Endothelial cell of umbilical vein (primary cell): ENCODE data around the gene GLUD1.
"Not testable (repeated sequence)": the region's sequence is repeated elsewhere in the genome, so short reads cannot be mapped to it uniquely, and the experiment has no call there.

ENCODE experiments used
- EZH2 ChIP-seq: IDR thresholded peaks from 2 replicates; pipeline ENCODE4 v1.6.1; 2012; ENCODE audit warnings: borderline replicate concordance, low read depth, mild to moderate bottlenecking, moderate library complexity, low read length, inconsistent platforms; ENCODE audit not compliant: severe bottlenecking
- FOS ChIP-seq: IDR thresholded peaks from 2 replicates; pipeline ENCODE4 v1.6.1; 2011; ENCODE audit warnings: mild to moderate bottlenecking, low read length, moderate library complexity, borderline replicate concordance; ENCODE audit not compliant: insufficient read depth
- JUN ChIP-seq: IDR thresholded peaks from 2 replicates; pipeline ENCODE4 v1.6.1; 2011; ENCODE audit warnings: borderline replicate concordance, low read depth; ENCODE audit not compliant: insufficient read length, insufficient read depth
- MYC ChIP-seq: IDR thresholded peaks from one replicate; pipeline ENCODE4 v1.6.1; 2011; ENCODE audit warnings: mild to moderate bottlenecking, low read depth, low read length
- POLR2A ChIP-seq: IDR thresholded peaks from 2 replicates; pipeline ENCODE4 v1.6.1; 2012; ENCODE audit warnings: low read depth, mild to moderate bottlenecking, control low read depth, low read length
- POLR2AphosphoS5 ChIP-seq: IDR thresholded peaks from 2 replicates; pipeline ENCODE4 v1.6.1; 2012; ENCODE audit warnings: low read depth, mild to moderate bottlenecking, control low read depth, low read length, moderate library complexity; ENCODE audit not compliant: insufficient read depth
- TF ChIP-seq, protein P1 (sequence below), 2 donors: IDR thresholded peaks; 1 replicate in 1 of 2; 2 replicates in 1 of 2; pipeline ENCODE4 v1.5.1; 2011; ENCODE audit warnings: low read length in 2 of 2, mild to moderate bottlenecking in 2 of 2, moderate library complexity in 2 of 2, control low read depth in 1 of 2, inconsistent platforms in 1 of 2, low read depth in 1 of 2; ENCODE audit not compliant: insufficient read depth in 1 of 2; ENCODE audit errors: extremely low read depth in 1 of 2
- TF ChIP-seq, protein P2 (sequence below): IDR thresholded peaks from 2 replicates; pipeline ENCODE4 v1.6.1; 2011; ENCODE audit not compliant: insufficient read depth, insufficient read length

DNA sequence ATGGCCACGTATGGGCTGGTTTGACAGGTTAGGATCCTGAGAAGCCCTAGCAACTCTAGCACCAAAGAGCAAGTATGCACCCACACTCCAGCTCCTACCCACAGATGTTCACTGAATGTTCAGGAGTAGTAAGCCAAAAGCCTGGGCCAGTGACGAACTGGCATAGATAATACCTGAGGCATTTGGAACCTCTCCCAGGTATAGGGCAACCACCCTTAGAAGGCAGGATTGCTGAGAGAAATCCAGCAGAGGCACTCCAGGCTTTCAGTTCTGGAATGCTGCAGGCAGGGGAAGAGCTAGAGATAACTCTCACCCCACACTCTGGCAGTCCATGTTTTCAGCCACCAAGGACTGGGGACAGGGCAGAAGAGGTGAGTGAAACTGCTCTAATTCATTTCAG is 39.8 kb upstream of the GLUD1 start:
- not testable (repeated sequence) for TF ChIP-seq EZH2, POLR2A, MYC, POLR2AphosphoS5, FOS, JUN
- TF ChIP-seq, protein P1, sequence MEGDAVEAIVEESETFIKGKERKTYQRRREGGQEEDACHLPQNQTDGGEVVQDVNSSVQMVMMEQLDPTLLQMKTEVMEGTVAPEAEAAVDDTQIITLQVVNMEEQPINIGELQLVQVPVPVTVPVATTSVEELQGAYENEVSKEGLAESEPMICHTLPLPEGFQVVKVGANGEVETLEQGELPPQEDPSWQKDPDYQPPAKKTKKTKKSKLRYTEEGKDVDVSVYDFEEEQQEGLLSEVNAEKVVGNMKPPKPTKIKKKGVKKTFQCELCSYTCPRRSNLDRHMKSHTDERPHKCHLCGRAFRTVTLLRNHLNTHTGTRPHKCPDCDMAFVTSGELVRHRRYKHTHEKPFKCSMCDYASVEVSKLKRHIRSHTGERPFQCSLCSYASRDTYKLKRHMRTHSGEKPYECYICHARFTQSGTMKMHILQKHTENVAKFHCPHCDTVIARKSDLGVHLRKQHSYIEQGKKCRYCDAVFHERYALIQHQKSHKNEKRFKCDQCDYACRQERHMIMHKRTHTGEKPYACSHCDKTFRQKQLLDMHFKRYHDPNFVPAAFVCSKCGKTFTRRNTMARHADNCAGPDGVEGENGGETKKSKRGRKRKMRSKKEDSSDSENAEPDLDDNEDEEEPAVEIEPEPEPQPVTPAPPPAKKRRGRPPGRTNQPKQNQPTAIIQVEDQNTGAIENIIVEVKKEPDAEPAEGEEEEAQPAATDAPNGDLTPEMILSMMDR (IDR thresholded peaks at IDR 0.05; ENCODE audit: extremely low read depth in 1 of 2, insufficient read depth in 1 of 2, low read depth in 1 of 2, low read length in 2 of 2), result not testable (repeated sequence)
- TF ChIP-seq, protein P2, sequence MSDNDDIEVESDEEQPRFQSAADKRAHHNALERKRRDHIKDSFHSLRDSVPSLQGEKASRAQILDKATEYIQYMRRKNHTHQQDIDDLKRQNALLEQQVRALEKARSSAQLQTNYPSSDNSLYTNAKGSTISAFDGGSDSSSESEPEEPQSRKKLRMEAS, result not testable (repeated sequence)
